Measurements from ENCODE around the gene HNRNPLL.
"Not testable (repeated sequence)": the region's sequence is repeated elsewhere in the genome, so short reads cannot be mapped to it uniquely, and the experiment has no call there.

The HNRNPLL gene

DNA sequence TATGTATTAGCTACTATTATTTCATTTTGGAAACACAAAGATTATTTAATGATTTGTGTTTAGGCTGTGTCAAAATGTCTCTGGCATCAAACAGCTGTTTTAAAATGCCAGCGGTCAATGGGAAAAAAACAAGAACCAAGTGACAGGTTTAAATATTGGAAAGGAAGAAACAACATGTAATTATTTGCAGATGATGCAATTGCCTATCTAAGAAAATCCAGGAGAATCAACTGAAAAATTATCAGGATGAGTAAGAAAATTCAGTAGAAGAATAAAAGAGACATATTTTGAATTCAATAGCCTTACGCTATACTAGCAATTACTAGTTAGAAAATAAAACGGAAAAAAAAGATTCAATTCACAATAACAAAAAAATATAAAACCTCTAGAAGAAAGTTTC is 51.6 kb downstream of the HNRNPLL start:
- no peak for DNase-seq

DNA sequence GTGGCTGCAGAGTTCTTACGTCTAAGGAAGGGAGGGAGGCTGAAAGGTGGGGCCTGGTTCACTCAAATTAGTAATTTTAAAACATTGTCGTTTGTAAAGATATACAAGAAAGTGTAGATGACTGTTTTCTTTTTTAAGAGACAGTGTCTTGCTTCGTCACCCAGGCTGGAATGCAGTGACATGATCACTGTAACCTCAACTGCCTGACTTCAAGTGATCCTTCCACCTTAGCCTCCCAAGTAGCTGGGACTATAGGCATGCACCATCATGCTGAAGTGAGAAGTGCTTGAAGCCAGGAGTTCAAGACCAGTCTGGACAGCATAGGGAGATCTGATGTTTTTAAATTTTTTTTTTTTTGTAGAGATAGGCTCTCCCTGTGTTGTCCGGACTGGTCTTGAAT is 52.9 kb downstream of the HNRNPLL start:
- no peak for DNase-seq

DNA sequence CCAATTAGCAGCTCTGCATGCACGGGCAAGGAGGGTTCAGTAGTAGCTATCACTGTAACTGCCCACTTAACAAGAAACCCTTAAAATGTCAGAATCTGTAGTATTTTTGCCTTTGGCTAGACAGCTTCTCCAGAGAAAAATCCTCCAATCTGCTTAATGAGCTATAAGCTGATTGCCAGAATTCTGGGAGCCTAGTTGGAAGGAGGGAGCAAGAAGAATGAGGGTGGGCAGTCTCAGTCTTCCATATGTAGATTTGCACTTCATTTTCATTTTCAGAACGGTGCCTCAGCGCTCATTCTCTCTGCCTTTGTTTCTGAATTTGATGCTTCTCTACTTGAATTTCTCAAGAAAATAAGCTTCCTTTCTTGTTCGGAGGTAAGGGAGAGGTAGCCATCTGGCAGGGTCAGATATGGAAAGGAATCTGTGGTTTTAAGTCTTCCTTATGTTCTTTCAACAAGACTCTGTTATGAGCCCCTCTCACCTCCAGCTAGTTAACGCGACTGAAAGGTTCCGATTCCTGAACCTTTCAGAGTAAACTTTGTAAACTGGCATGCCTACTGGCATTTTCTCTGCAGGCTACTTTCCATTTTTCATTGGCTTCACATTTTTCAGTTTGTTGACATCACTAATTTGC is 53.5 kb downstream of the HNRNPLL start:
- DNase-seq: no peak

DNA sequence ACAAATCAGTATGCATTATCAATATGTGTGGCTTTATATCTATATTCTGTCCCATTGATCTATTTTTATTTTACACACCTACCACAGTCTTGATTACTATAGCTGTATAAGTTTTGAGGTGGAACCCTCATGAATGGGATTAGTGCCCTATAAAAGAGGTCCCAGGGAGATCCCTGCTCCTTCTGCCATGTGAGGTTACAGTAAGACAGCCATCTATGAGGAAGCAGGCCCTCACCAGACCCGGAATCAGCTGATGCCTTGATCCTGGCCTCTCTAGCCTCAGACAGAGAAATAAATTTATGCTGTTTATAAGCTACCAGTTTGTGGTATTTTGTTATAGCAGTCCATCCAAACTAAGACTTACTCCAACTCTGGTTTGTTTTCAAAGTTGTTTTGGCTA is 54.9 kb downstream of the HNRNPLL start:
- DNase-seq: no peak

DNA sequence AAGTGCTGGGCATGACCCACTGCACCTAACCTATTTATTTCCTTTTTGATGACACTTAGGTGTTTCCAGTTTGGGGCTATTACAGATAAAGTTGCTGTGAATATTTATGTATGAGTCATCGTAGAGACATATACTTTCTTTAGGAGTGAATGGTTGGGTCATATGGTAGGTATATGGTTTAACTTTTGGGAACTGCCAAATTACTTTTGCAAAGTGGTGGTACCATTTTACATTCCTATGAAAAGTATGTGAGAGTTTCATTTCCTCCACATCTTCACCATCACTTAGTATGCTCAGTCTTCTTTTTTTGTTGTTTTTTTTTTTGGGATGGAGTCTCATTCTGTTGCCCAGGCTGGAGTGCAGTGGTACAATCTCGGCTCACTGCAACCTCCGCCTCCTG is 56.1 kb downstream of the HNRNPLL start:
- no peak for DNase-seq

DNA sequence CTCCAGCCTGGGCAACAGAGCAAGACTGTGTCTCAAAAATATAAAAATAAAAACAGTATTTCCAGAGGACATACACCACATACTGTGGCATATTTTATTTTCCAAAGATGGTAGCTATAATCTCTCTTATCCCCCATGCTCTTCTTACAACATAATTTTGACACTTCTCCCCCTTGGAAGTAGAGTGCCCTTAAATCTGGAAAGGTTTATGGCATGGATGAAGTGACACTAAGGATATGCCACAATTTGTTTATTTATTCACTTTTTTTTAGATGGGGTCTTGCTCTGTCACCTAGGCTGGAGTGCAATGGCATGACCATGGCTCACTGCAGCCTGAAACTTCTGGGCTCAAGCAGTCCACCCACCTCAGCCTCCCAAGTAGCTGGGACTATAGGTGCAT is 56.7 kb downstream of the HNRNPLL start:
- DNase-seq: no peak

DNA sequence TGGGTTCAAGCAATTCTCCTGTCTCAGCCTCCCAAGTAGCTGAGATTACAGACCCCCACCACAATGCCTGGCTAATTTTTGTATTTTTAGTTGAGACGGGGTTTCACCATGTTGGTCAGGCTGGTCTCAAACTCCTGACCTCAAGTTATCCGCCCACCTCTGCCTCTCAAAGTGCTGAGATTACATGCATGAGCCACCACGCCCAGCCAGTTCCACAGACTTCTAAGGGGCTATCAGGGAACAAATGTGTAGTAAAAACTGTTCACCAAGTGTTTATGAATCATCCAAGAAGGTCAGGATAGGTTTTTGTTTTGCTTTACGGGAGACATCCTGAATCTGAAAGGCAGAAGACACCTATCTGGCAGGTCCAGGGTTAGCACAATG is 60.5 kb downstream of the HNRNPLL start:
- not testable (repeated sequence) for DNase-seq

DNA sequence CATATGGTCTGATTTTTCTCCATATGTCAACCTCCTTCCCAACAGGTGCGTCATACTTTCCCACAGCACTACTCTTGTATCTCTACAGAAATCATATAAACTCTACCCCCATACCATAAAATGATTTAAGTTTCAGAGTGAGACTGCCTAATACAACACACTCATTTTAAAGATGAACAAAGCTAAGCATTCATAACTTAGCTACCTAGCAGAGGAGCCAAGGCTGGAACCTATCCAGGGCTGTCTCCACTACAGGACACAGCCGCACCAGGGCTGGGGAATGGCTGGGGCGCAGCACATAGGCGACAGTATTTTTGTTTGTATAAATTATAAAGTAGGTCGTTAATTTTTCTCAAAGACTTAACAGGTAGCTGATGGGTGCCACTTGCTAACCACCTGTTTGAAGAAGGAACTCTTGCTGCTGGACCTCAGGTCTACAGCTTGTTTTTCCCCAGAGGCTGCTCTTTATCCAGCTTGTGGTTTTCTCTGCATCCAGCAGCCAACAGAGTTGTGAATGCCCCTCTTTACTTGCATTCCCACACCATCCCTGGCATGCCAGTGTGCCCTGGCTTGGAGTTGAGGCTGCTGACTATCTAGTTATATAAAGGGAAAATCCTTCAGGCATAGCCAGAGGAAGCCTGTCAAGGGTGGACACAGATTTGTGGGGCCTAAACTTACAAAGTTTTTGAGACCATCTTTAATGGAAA is 62.0 kb downstream of the HNRNPLL start:
- DNase-seq: no peak

DNA sequence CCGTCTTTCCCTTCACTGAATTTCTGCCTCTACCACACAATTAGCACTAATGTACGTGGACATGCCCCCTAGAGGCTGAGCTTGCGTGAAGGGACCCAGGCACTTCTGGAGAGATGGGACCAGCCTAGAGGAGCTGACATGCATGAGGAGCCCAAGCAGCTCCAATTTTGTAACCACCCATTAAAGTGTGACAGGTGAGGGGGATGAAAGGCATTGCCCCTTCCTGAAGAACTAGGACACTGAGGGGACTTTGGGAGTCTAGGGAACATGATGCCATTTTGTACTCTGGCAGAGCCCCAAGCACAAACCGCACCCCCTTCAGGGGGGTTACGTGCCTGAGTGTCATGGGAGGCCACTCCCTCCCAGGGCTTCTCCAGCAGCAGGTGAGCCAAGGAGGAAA is 63.6 kb downstream of the HNRNPLL start:
- DNase-seq: no peak

DNA sequence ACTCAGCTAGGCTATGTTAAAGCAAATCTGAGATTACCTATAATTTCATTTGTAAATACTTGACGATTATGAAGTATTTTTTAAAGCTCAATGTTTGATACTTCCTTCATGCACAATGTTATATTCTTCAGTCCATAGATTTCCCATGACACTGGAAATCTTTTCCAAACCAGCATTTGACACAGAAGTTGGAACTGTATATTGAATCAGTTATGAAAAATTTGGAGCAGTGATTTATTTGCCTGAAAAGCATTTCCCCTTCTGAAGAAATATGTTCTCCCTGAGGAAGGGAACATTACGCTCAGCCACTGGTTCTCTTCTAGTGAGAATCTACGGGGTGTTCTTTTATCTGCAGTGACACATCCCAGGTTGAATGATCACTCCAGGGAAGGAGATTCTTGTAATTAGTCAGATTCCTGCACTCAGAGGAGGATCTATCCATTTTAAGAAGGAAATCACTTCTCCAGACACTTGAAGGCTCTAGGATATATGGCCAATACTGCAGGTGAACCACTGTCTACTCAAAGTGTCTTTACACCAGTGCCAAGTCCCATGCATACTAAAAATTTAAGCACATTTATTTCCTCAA is 64.7 kb downstream of the HNRNPLL start:
- no peak for DNase-seq

DNA sequence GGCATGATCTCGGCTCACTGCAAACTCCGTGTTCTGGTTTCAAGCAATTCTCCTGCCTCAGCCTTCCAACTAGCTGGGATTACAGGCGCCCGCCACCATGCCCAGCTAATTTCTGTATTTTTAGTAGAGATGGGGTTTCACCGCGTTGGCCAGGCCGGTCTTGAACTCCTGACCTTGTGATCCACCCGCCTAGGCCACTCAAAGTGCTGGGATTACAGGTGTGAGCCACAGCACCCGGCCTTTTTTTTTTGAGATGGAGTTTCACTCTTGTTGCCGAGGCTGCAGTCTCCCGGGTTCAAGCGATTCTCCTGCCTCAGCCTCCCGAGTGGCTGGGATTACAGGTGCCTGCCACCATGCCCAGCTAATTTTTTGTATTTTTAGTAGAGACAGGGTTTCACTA is 65.4 kb downstream of the HNRNPLL start:
- DNase-seq: not testable (repeated sequence)

DNA sequence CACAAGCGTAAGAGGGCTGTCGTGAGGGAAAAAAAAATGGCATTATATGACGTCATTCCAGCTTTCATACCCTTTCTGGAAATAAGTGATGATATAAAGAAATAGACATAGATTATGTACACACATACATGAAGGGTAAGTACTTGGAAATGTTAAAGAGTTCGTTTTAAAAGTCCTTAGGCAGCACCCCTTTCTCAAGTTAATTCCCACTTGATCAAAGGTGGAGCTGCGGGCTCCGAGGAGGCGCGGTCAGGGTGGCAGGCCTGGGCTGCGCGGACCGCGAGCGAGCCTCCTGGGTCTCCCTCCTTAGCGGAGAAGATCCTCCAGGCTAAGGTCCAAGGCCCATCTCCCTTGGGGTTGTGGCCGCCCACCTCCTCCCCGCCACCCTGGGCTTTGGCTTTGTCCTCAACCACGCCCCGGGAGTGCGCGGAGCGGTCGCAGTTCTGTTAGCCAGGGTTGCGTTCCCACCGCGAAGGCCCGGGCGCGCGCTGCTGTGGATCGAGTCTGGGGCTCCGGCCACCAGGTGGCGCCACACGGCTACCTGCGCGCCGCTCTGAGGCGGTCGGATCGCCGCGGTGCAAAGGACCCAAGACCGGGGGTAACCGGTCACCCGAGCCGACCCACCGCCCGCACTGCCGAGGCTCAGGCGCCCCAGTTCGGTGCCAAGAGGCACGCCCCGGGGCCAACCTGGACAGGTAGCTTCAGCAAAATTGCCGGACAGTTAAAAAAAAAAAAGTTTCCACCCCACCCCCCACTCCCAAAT is 66.8 kb downstream of the HNRNPLL start:
- DNase-seq: no peak

DNA sequence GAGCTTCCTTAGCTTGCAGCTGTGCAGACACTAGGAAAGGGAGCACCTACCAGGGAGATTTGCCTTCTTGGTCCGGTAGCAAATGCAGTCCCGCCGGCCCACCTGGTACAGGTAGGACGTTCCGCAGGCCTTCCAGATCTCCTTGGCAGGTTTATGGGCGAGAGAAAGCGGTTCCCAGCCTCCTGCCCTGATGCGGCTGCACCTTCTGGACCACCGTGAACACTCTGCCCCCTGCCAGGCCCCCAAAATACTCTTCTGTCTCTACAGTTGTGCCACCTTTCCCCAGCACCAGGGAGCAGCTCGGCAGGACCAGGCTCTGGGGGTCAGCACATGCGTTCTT is 67.4 kb downstream of the HNRNPLL start:
- no peak for DNase-seq

DNA sequence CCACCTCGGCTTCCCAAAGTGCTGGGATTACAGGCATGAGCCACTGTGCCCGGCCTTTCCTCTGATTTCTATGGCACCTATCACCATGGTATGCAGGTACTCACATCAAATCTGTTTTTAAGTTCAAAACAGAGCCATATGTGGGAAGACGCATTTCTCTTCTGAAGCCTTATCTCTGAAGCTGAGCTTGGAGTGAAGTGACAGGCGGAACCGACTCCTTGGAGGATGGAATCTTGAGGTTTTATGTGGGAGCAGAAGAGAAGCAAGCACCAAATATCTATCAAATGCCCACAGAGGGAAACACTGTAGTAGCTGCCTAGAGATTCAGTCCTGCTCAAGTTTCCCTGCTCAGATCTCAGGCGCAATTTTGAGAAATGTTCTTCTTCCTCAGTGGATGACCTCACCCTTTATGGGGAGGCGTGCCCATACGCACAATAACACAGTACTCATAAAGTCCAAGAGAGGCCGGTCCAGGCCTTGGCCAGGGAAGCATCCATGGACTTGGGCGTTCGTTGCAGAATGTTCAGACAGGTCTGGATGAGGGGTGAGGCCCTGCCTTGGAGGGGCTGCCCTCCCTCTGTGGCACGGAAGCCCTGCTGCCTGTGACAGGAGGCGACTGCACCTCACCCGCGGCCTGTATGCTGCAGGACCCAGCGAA is 67.9 kb downstream of the HNRNPLL start:
- DNase-seq: no peak

DNA sequence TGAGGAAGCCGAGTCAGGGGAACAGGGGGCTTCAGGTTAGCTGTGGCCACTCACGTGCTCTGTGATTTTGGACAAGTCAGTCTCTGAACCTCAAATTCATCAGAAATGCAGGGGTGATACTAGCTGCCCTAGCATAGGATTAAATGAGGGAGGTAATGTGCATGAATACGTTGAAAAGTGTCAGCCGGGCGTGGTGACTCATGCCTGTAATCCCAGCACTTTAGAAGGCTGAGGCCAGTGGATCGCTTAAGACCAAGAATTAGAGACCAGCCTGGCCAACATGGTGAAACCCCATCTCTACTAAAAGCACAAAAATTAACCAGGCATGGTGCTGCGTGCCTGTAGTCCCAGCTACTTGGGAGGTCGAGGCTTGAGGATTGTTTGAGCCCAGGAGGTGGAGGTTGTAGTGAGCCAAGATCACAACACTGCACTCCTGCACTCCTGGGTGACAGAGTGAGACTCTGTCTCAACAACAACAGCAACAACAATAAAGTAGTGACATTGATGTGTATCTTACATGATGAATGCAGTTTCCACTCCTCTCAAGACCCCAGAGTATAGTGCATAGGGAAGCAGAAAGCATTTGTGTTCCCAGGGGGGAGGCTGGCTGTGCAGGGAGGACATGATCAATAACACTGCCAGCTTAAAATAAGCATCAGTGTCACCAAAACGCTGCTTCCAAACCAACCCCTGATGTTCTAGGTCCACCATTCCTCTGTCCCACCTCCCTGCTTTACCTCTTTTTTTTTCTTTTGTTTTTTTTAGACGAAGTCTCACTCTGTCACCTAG is 68.8 kb downstream of the HNRNPLL start:
- no peak for DNase-seq

DNA sequence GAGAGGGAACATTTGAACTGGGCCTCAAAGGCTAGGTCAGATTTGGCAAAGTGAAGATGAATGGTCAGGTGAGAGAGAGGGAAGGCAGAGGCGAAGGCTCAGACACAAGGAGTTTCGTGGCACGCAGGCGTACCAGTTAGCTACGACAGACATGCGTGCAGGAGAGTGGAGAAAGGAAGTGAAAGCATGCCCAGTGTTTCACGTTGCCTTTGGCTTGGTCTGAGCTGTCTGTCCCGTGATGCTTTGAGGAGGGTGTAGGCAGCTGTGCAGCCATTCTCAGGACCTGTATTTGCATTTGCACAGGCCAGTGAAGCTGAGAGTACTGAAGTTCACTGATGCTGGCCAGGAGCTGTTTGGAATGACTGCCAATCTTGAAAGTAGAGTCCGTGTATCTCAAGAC is 69.5 kb downstream of the HNRNPLL start:
- no peak for DNase-seq

DNA sequence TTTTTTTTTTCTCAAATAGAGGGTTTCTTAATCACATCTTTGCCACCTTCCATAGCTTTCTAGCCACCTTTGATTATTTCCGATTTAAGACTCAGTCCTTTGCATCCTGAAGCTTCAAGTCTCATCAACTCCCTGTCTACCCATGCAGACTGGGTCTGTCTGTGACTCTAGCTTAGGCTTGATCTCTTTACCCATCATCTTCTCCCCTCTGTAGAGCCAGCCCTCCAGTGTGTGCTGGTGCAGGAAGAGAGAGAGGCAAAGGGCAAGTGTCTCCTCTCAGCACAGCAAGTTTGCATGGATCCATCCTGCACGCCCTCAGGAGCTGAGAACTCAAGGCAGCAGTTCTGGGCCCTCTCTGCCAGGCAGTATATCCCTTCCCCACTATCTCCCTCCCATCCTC is 70.4 kb downstream of the HNRNPLL start:
- no peak for DNase-seq

DNA sequence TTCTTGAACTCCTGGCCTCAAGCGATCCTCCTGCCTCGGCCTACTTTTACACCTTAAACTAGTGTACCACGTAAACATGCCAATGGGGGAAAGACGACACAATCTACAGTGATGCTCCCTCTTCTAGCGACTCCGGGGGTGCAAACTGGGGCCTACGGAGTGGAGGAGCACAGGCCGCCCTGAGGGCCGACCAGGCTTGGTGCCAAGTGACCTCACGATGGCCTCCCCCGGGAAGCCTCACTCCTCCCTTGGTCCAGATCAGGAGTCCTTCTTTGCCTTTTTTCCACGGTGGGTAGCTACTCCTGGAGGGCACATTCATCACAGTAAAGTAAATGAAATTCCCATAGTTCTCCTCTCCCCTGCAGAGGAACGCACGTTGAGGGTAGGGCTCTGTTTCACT is 73.5 kb downstream of the HNRNPLL start:
- no peak for DNase-seq

DNA sequence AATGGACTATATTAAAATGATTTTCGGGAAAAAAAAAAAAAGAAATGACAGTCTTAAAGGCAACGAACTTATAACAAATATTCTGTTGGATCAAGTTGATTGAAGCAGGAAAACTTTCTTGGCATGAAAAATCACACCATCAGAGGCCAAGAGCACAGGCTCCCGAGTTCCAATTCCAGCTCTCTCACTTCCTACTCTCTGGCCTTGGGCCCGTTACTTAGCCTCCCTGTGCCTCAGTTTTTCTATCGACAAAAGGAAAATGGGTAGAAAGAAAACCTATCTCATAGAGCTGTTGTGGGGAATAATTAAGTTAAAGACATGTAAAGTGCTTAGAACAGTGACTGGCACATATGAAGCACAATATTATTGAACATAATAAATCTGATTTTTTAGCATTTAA is 74.2 kb downstream of the HNRNPLL start:
- DNase-seq: no peak

DNA sequence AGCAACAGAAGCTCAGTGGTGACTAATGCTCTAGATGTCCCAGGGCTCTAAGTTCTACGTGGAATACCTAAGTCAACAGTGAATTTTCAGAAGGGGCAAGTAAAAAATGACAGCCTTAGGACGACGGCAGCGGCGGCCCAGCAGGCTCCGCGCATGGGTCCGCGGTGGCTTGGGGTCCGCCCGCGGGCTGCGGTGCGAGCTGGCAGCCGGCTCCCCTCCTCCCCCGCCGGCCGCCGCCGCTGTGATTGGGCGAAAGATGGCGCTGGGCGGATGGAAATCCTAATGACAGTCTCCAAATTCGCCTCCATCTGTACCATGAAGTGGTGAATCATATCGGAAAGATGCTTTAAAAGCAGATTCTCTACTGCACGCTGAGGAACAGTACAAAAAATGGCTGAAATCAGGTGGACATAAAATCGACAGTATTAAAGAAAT is 74.7 kb downstream of the HNRNPLL start:
- DNase-seq: peak; percentile 31

DNA sequence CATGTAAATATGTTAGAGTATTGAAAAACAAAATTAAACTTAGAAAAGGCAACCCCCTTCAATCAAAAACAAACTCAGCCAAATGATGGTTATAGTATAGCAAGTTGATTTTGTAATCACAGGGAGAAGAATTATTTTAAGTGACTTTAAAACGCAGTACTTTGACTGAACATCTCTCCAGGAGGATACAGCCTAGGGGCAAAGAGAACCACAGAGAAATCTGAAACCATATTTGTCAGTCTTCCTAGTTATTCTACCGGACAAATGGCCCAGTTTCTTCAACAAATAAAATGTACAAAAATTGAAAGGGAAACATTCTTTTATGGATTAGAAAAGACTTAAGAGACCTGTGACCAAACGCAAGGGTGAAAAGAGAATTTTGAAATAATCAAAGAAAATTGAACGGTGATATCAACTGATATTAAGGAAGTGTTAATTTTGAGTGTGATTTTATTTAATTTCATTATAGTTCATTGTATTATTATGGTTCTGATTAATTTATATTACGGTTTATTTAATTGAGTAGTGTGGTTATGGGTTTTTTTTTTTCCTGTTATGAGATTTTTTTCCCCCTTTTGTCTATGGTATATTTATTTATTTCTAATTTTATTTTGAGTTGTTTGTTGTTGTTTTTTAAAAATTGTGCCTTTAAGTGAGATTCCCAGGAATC is 75.3 kb downstream of the HNRNPLL start:
- DNase-seq: no peak

DNA sequence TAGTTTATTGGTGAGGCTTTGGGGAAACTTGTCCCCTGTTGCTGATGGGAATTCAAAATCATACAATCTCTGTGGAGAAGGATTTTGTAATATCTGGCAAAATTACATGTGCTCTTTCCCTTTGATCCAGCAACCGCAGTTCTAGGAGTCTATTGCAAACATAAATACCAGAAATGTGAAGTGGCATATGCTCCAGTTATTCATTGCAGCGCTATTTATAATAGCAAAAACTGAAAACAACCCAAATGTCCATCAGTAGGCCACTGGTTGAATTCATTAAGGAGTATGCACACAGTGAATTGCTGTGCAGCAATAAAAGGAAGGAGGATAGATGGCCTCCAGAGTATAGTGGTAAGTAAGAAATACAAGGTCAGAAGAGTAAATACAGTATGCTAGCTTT is 76.5 kb downstream of the HNRNPLL start:
- DNase-seq: no peak
